NK-92 (cell line): ENCODE data around the gene NUTM1.
"Not testable (repeated sequence)": the region's sequence is repeated elsewhere in the genome, so short reads cannot be mapped to it uniquely, and the experiment has no call there.

Source experiments
- DNase-seq: peaks from one replicate; lab custom pipeline; 2025; ENCODE audit not compliant: unreplicated experiment; lab: John Stamatoyannopoulos, UW

Gene NUTM1

DNA sequence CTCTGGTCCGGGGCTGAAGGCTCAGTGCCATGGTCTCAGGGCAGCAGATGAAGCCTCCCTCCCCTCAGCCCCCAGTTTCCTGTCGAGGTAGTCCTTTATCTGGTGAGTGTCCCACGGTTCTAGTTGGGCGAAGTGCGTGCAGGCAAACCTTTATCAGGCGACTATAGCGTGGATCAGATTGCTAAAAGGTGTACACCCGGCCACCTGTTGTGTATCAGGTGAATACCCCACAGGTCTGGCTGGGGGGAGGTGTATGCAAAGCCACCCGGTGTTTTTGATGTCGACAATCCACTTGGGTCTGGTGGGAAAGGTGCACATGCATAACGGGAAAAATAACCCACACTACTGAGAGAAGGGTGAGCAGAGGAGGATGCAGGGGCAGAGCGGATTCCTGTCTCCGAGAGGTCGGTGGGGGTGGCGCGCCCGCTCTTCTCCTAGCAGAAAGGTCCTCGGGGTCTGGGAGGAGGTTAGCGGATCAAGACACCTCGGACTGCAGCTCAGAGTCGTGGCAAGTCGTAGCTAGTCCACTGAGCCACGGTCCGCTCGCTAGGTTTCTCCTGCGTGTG, 6.0 kb upstream of the NUTM1 start:
- DNase-seq: no peak

DNA sequence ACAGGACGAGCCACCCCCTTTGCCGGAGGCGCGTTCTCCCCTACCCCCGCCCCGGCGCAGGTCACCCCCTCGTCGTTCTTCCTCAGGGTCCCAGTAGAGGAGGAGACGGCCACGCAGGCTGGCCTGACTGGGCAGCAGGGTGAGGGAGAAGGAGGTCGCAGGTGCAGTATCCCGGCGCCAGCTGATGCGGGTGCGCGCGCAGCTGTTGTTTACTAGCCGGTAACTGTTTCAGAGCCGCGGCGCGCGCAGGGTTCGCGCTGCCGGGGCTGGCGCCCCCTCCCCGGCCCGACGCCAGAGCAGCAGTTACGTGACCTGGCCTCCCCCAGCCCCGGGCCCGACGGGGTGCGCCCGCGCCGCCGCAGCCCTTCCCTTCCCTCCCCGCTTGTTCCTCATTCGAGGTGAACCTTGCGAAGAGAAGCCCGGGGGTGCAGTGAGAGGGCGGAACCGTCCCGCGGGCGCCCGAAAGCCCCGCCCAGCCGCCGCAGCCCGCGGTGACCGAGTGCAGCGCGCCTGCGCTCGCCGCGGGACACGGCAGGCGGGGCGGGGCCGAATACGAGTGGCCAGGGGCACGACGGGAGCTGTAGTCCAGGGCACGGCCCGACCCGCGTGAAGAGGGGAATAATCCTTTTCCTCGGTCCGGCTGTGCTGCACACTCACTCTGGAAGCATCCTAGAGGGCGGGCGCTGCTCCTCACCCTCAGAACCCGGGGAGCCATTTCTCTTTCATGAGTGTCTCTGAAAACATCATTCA, 5.4 kb upstream of the NUTM1 start, which contains the start of gene SLC12A6:
Gene SLC12A6, minus strand, starts transcription at position 225 of the 750 bp plus-strand sequence. CDS start 1,101 bp downstream, outside the sequence.
- DNase-seq: peak; percentile 55

DNA sequence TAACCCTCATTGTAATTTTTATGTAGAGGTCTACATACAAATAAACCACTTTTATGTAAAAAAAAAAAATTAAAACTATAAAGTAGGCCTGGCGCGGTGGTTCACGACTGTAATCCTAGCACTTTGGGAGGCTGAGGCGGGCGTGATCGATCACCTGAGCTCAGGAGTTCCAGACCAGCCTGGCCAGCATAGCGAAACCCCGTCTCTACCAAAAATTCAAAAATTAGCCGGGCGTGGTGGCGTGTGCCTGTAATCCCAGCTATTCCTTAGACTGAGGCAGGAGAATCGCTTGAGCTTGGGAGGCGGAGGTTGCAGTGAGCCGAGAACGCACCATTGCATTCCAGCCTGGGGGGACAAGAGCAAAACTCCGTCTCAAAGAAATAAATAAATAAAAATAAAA, 4.8 kb upstream of the NUTM1 start:
- no peak for DNase-seq

DNA sequence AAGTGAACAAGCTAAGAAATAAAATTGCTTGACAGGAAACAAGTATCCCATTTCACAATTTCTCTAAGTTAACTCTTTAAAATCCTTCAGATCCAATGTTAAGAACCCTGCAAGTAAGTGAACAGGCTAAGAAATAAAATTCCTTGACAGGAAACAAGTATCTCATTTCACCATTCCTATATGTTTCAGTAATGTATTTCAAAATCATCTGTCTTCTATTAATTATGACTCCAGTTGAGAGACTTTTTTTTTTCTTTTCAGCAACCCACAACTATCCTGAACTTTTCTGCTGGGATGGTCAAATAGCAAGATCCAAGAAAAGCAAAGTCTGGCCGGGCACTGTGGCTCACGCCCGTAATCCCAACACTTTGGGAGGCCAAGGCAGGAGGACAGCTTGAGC, 3.2 kb upstream of the NUTM1 start:
- DNase-seq: no peak

DNA sequence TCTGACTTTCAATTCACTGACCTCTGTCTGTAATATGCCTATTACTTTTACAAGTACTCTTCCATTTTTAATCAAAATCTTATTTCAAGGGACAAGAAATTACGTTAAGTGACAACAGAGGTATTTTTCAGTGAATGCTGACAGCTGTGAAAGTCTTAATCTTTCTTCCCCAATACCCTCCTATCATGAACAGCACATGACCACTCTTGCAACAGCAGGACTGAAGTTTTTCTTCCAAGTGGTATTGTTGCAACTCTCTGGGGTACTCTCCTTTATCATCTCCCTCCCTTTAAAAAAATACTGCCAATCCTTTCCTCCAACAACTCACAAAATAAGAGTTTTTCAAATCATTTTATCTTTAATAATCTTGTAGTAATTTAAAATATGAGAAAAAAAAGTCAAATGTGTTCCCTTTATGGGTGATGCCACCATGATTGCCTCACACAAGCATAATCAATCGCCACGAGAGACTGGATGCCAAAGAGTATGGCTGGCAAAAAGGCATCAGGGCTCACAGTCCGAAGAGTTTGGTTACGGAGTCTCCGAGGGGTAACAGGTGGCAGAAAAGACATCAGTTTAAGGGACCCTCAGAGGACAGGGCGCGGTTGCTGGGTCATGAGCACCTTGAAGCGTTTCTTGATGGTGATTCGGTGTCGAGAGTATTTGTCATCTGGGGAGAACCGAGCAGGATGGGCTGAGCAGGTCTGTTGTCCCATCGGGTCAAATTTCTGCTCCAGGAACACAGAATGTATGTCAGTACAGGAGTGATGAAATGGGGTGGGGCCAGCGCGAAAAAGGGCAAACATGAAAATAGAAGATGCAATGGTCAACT, 1.5 kb upstream of the NUTM1 start:
- no peak for DNase-seq

DNA sequence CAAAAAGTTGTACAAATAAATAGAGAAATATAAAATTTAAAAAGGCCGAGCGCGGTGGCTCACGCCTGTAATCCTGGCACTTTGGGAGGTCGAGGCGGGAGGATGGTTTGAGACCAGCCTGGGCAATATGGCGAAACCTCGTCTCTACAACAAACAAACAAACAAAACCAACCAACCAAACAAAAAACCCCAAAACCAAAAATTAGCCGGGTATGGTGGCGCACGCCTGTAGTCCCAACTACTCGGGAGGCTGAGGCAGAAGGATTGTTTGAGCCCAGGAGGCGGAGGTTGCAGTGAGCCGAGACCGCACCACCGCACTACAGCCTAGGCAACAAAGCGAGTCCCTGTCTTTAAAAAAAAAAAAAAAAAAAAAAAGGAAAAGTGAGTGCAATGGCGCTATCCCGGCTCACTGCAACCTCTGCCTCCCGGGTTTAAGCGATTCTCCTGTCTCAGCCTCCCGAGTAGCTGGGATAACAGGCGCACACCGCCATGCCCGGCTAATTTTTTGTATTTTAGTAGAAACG, 840 bp upstream of the NUTM1 start:
- not testable (repeated sequence) for DNase-seq

DNA sequence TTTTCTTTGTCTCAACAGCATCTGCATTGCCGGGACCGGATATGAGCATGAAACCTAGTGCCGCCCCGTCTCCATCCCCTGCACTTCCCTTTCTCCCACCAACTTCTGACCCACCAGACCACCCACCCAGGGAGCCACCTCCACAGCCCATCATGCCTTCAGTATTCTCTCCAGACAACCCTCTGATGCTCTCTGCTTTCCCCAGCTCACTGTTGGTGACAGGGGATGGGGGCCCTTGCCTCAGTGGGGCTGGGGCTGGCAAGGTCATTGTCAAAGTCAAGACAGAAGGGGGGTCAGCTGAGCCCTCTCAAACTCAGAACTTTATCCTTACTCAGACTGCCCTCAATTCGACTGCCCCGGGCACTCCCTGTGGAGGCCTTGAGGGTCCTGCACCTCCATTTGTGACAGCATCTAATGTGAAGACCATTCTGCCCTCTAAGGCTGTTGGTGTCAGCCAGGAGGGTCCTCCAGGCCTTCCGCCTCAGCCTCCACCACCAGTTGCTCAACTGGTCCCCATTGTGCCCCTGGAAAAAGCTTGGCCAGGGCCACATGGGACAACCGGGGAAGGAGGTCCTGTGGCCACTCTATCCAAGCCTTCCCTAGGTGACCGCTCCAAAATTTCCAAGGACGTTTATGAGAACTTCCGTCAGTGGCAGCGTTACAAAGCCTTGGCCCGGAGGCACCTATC, 5.0 kb downstream of the NUTM1 start:
- no peak for DNase-seq

DNA sequence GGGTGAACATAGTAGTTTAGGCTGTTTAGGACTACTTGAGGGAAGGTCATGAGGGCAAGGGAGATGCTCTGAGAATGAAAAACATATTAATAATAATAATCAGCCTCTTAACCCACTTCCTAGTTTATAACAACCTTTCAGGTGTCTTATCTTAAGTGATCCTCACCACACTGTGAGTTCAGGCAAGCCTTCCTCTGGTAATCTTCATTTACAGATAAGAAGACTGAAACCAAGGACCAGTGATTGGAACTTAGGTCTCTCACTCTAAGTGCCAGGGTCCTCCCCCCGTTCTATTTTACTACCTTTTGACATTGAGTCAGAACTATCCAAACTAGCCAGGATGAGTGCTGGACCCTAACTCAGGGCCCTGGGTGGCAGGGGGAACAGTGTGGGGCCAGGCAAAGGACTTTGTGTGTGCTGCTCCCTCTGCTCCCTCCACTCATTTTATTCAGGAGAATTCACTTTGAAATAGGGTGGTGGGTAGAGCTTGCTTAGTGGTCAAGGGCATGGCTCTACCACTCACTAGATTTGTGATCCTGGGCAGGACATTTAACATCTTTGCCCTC, 5.7 kb downstream of the NUTM1 start:
- no peak for DNase-seq

DNA sequence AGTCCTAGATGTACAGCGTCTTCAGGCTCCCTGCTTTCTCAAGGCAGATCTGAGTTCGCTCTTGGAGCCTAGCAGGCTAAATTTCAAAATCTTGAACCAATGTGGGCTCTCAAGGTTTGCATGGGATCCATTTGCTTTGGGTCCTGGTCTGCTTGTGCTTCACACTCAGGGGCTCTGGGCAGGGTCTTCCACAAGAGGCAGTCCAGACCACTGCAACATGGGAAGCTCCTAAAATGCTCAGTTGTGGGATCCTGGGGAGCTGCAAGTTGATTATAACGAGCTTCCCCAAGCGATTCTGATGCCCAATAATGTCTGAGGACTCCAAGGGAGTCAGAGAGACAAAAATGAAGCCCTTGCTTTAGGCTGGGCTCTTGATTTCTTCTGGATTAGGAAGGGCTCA, 6.7 kb downstream of the NUTM1 start:
- DNase-seq: no peak

DNA sequence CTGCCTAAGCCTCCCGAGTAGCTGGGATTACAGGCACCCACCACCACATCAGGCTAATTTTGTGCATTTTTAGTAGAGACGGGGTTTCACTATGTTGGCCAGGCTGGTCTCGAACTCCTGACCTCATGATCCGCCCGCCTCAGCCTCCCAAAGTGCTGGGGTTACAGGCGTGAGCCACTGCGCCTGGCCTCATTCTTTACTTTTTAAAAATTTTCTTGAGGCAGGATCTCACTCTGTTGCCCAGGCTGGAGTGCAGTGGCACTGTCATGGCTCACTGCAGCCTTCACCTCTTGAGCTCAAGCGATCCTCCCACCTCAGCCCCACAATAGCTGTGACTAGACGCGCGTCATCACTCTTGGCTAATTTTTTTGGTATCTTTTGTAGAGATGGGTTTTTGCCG, 9.9 kb downstream of the NUTM1 start:
- DNase-seq: not testable (repeated sequence)

DNA sequence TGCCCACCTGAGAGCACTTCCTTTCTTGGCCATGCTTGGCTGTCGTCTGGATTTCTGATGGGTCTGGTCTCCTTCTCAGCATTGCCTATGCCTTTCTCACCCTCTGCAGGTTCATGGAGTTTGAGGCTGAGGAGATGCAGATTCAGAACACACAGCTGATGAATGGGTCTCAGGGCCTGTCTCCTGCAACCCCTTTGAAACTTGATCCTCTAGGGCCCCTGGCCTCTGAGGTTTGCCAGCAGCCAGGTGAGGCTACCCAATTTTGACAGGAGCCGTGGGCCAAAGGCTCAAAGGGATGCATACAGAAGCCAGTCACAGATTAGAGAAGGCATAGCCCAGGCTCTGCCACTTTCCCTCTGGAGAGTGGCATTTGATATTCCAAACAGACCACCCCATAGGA, 10.5 kb downstream of the NUTM1 start:
- no peak for DNase-seq

DNA sequence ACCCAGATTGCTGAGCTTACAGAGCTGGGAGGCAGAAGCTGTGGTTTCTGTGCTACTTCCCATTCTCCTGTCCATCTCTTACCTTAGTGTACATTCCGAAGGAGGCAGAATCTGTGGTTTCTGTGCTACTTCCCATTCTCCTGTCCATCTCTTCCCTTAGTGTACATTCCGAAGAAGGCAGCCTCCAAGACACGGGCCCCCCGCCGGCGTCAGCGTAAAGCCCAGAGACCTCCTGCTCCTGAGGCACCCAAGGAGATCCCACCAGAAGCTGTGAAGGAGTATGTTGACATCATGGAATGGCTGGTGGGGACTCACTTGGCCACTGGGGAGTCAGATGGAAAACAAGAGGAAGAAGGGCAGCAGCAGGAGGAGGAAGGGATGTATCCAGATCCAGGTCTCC, 11.2 kb downstream of the NUTM1 start:
- DNase-seq: no peak

DNA sequence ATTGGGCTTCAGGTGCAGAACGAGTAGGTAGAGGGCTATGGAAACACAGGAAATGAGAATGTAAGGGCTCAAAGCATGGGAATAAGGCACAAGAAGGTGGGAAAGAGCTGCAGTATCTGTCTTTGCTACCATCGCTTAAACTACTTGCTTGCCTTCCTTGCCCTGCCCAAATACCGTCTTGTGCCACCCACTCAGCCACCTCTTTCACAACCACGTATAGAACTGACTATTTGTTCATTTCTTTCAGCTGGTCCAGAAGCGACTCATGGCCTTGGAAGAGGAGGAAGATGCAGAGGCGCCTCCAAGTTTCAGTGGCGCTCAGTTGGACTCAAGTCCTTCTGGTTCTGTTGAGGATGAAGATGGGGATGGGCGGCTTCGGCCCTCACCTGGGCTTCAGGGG, 12.1 kb downstream of the NUTM1 start:
- no peak for DNase-seq

DNA sequence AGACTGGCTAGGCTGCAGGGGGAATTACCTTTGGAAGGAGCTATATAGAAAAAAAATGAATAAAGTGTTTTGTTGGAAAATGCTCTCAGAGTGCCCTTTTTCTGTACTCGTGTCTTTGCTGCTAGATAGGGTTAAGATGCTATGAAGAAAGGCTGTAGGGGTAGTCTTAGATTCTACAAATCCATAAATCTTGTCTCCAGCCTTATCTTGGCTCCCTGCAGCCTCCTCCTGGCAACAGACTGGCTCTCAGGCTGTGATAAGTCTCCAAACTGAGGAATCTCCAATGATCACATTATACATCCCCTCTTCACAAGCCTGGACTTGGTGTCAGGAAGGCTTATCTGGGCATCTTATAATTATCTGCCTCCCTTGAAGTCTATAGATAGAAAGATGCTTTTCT, 14.5 kb downstream of the NUTM1 start:
- no peak for DNase-seq

DNA sequence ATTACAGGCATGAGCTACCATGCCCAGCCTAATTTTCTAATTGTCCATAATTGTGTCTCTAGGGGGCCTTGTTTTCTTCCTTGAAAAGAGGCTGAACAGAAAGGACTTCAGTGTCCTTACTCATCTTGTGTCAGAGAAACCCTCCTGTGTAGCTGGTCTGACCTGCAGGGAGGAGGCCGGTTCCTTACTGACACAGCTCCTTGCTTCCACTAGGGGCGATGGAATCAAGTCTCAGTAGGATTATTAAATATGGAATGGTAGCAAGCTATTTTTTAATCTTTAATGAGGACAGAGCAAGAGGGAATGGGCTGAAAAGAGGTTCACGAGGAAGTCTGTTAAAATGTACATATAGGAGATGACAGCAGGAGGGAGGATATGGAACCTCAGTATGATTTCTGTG, 15.3 kb downstream of the NUTM1 start:
- DNase-seq: no peak

DNA sequence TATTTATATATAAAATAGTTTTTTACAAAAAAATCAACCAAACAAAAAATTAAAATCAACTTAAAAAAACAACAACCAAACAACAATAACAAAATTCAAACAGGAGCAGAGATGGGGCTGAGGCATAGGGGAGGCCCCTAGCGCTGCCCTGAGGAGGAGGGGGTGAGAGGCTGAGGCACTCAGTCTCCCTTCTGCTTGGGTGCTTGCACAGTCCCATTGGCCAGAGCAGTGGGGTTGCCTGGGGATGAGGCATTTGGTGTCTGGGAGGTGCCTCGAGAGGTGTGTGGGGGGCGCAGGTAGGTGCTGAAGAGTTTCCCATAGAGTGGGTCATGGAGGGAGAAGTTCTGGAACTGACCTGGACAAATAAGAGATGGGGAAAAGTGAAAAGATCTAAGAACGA, 15.8 kb downstream of the NUTM1 start:
- no peak for DNase-seq

DNA sequence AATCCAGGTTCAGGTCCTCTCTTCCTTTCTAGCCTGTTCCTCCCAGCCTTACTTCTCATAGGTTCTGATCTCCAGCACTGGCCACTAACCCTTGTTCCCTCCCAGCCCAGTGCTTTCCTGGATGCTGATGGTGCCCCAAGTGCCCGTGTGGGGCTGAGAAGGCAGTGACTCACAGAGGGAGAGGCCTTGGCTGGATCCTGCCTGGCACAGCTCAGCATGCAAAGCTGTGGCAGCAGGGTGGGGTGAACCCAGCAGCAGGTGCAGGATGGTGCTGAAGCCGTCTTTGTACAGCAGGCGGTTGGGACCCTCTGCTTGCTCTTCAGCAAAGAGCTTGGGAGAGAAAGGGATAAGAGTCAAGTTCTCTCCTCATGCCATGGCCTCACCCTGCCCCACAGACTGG, 16.3 kb downstream of the NUTM1 start:
- DNase-seq: no peak

DNA sequence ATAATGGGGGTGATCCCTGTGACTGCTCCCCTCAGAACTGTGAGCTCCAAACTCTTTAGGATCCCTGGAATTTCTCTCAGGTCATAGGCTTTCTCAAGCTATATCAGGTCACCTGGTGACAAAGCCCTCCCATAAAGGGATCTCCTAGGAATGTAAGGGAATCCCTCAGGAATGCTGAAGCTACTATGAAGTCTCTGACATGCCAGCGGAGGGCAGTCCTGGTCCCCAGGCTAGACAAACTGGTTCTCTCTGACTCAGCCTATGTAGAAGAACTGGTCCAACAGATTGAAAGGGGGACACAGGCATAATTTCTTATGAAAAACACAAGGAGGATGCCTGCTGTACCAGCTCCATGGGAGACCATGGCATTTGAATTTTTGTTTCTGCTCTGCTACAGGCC, 17.2 kb downstream of the NUTM1 start:
- no peak for DNase-seq

DNA sequence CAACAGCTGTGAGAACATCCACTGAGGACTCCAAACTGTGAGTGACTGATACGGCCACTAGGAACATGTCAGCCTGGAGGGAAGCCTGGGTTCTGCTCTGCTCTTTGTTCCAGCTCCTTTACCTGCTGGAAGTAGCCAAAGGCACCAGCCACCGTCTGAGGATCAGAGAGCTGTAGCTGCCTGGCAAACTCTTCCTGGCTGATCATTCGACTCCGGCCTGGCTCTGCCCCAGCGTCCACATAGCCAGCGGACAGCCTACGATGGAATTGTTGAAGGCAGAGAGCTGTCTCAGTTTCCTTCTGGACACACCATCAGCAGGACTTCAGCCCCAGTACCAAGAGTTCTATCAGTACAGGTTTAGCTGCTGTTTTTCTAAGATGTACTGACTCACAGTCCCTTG, 18.2 kb downstream of the NUTM1 start:
- DNase-seq: no peak

DNA sequence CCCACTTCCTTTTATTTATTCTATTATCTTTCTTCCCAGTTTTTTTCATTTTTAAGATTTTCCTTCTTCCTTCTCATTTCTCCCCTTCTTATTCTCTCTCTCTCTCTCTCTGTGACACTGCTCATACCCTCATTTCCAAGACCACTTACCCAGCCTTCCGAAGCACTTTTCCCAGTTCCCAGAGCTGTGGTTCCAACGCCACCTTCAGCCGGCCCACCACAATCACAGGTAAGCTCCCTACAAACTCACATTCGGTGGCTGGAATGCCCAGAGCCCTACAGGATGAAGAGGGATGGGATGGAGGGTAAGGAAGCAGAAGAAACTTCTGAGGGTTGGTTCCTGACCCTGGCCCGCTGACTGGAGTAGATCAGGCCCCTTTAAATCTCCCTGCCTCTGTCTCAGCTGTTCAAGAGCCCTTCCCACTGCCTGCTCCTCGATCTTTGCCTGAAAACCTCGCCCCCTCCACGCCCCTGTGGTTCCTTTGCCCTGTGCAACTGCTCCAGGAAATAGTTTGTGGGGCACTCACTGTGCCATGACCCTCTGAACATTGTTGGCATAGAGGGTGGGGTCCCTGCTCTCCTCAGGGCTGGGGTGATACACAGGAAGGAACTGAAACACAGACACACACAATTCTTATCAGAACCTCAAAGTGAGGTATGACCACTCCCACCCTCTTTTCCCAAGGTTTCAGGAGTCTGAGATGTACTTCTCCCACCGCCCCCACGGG, 19.1 kb downstream of the NUTM1 start:
- DNase-seq: no peak
